Natural killer cell (primary cell): ENCODE results near the gene DHRS1. TPM values are rescaled to one million over a fixed set of nuclear protein-coding genes. Genes with fewer than 3 reads are reported as not detected.
A peak's percentile ranks its signal among the peaks of the same experiment; 100 is the strongest.

Experiments
- ATAC-seq, 3 donors: fragments of 150-1000 bp in 2 of 3; fragments of 200-7000 bp in 1 of 3; cut with Tn5 transposase; 1 replicate in 1 of 3; 2 replicates in 2 of 3; pipeline ENCODE4 v1.10.0; 2021; ENCODE audit warnings: mild to moderate bottlenecking in 2 of 3, moderate library complexity in 2 of 3
- DNase-seq, 2 donors: peaks; one replicate each; pipeline versions ENCODE4 v3.0.0 to v3.0.0-alpha.2; 2013 to 2021; ENCODE audit warnings: mixed read lengths in 1 of 2
- H3K27ac ChIP-seq: one replicate; pipeline ENCODE4 v1.5.1; 2013; ENCODE audit warnings: mild to moderate bottlenecking, low read length
- H3K27me3 ChIP-seq: one replicate; pipeline ENCODE4 v1.6.1; 2013; ENCODE audit warnings: low read length; ENCODE audit not compliant: control insufficient read depth, insufficient read depth
- H3K36me3 ChIP-seq: one replicate; pipeline ENCODE4 v1.6.1; 2013; ENCODE audit warnings: low read length; ENCODE audit not compliant: control insufficient read depth, insufficient read depth
- H3K4me1 ChIP-seq: one replicate; pipeline ENCODE4 v1.6.1; 2013; ENCODE audit warnings: low read length; ENCODE audit not compliant: control insufficient read depth, insufficient read depth
- H3K4me3 ChIP-seq: one replicate; pipeline ENCODE4 v1.5.1; 2013; ENCODE audit warnings: low read length
- H3K9me3 ChIP-seq: one replicate; pipeline ENCODE4 v1.6.1; 2013; ENCODE audit warnings: low read length; ENCODE audit not compliant: control insufficient read depth, insufficient read depth
- H3K27ac Mint-ChIP-seq, 2 donors: one replicate each; pipeline ENCODE4 v1.8.0; 2022; ENCODE audit warnings: mild to moderate bottlenecking in 2 of 2, mixed read lengths in 2 of 2, moderate library complexity in 1 of 2
- H3K27me3 Mint-ChIP-seq, 2 donors: one replicate each; pipeline ENCODE4 v1.8.0; 2022; ENCODE audit warnings: low read depth in 2 of 2, mixed read lengths in 2 of 2
- H3K36me3 Mint-ChIP-seq: one replicate; pipeline ENCODE4 v1.8.0; 2022; ENCODE audit warnings: mixed read lengths
- H3K4me1 Mint-ChIP-seq, 2 donors: one replicate each; pipeline ENCODE4 v1.8.0; 2022; ENCODE audit warnings: mixed read lengths in 2 of 2
- H3K4me3 Mint-ChIP-seq: one replicate; pipeline ENCODE4 v1.8.0; 2022; ENCODE audit warnings: mild to moderate bottlenecking, moderate library complexity, mixed read lengths
- H3K9me3 Mint-ChIP-seq, 2 donors: one replicate each; pipeline ENCODE4 v1.8.0; 2022; ENCODE audit warnings: mixed read lengths in 2 of 2
- CTCF ChIP-seq: fragments of 200-600 bp; IDR thresholded peaks from one replicate; pipeline ENCODE4 v1.8.0; 2022; ENCODE audit warnings: antibody characterized with exemption
- WGBS: methylation state at CpG from one replicate; pipeline ENCODE4 v1.1.7; 2013; ENCODE audit warnings: missing lambda C conversion rate; ENCODE audit not compliant: insufficient coverage; 5-methylcytosine and 5-hydroxymethylcytosine counted together
- intact Hi-C: fragments of 100-400 bp; cut with micrococcal nuclease; formaldehyde crosslinking; loops from one replicate; pipeline ENCODE4 v1.14.2; 2022
- total RNA-seq, 4 donors: library from RNA; stranded (reverse); fragments of 120-200 nt in 1 of 4; gene quantifications; one replicate each; pipeline versions ENCODE4 v1.2.3 to v1.2.4, GENCODE V29; 2013 to 2022

DHRS1 gene
- total RNA-seq, 3 donors from 2014 or later (not counting 1 experiment from before 2014, with no cell fraction given): 39.8 to 59.0 (median 43.3) TPM

DNA sequence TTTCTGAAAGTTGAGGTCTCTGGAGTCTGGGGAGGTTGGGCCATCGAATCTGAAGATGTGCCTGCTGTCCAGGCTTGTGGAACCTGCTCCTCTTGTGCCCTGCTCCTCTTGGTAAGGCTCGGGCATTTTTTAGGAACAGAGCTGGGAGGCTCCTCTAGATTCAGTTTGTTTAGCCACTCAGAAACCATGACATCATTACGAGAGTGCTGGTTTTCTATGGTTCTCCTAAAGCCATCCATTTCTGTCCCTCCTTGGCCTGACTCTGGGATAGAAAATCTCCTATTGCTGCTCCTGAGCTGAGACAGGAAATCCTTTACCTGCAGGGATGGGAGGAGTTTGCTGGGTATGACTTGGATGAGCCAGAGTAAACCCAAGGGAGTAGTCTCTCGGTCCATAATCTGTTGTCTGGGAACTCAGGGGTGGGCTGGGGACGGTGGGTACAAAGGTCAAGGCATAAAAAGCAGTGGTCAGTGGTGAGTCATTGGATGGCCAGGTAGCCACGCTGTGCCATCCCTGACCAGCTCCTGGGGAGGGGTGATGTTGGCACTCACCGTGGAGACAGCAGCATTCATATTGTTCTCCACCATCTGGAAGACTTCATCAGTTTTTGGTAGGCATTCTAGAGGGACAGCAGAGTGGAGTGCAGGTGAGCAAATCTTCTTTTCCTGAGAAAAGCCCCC lies 37.7 kb upstream of the DHRS1 start:
- intact Hi-C loops: loop anchor here (10.0 kb wide), 1 partner anchor 818 kb away; no protein-coding TSS in a partner anchor
- H3K4me1 Mint-ChIP-seq: peaks cover 49 to 63% of the 10 kb centered on the region in 2 donors
- no peaks in the 10 kb centered on the region for H3K9me3 Mint-ChIP-seq

GRCh38 chr14:24335461-24336171 lies 36.0 kb upstream of the DHRS1 start:
- ATAC-seq (no peak), DNase-seq (no peak)
- Mint-ChIP-seq H3K27me3 (peaks cover 14 to 16% of the 10 kb centered on the region in 2 donors), H3K4me3 (peak overlapping the region; percentile 61), H3K36me3 (peaks cover 9% of the 10 kb centered on the region), H3K4me1 (peaks cover 66 to 79% of the 10 kb centered on the region in 2 donors), H3K9me3 (no peaks in the 10 kb centered on the region), H3K27ac (no peak overlapping the region)
- no peak for TF ChIP-seq CTCF
- 77% methylated on average over 12 of the region's 12 CpGs for WGBS
- Histone ChIP-seq H3K27ac (no peak overlapping the region), H3K4me3 (no peak overlapping the region), H3K27me3 (peaks cover 15% of the 10 kb centered on the region), H3K36me3 (peaks cover 18% of the 10 kb centered on the region), H3K4me1 (peaks cover 71% of the 10 kb centered on the region), H3K9me3 (no peaks in the 10 kb centered on the region)
- intact Hi-C loops: loop anchor here (10.0 kb wide), 1 partner anchor 819 kb away; no protein-coding TSS in a partner anchor

More for the DNA sequence above, 37.7 kb upstream of the DHRS1 start:
- Histone ChIP-seq H3K4me3 (no peak overlapping the region), H3K9me3 (no peaks in the 10 kb centered on the region), H3K4me1 (peaks cover 54% of the 10 kb centered on the region), H3K27ac (no peak overlapping the region), H3K27me3 (peaks cover 15% of the 10 kb centered on the region), H3K36me3 (peaks cover 18% of the 10 kb centered on the region)
- 94% methylated on average over 7 of the region's 7 CpGs for WGBS
- Mint-ChIP-seq H3K36me3 (peaks cover 9% of the 10 kb centered on the region), H3K27me3 (peaks cover 11 to 13% of the 10 kb centered on the region in 2 donors), H3K4me3 (no peak overlapping the region), H3K27ac (no peak overlapping the region)
- no peak for TF ChIP-seq CTCF
- DNase-seq (no peak), ATAC-seq (no peak)

DNA sequence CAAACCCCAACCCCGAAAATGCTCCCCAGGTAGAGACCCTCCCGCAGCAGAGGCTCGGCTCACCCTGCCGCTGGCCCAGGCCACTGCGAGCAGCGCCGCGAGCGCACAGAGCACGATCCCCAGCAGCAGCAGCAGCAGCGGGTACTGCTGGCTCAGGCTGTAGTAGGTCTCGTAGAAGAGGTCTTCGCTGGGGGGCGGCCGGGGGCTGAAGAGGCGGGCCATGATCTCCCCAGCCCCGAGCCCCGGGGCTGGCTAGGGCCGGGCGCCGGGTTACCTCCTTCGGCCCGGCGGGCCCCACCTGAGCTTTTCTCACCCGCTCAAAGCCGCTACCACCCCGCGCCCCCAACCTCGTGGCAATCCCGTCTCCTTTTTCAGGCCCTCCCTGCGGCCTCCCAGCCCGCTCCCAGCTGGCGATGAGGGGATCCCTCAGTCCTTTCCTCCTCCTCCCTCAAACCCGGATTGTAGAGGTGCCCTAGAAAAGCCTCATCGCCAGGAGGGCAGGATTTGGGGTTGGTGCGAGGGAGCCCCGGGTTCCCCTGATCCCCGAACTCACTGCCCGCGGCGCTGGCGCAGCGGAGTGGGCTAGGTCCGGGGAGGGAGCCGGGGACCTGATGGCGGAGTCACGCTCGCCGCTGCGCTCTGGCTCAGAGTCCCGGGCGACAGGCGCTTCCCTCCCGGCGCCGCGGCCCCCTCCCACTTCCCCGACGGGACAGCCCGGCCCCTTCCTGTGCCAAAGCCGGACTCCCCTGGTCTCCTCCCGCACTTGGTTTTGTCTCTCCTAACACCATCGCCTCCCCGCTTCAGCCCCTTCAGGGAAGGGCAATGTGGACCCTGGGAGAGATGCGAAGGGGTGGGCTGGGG lies 35.1 kb upstream of the DHRS1 start, which contains the start of gene ADCY4:
ADCY4 (minus strand) TSS at position 641 of the 861 bp plus-strand sequence; CDS start at position 222, 419 bp downstream.
- 6% methylated on average over 65 of the region's 65 CpGs for WGBS
- DNase-seq (peak in 1 of 2 donors; percentile 60), ATAC-seq (no peak)
- intact Hi-C loops: loop anchor here (5.0 to 10.0 kb wide), 3 partner anchors 33 to 820 kb away; partner anchors contain the start of gene NFATC4
- Histone ChIP-seq H3K27me3 (peaks cover 15% of the 10 kb centered on the region), H3K9me3 (no peaks in the 10 kb centered on the region), H3K36me3 (peaks cover 18% of the 10 kb centered on the region), H3K27ac (no peak within 1 kb of the TSS), H3K4me3 (no peak within 1 kb of the TSS), H3K4me1 (peaks cover 76% of the 10 kb centered on the region)
- H3K27ac Mint-ChIP-seq: peak within 1 kb of the TSS in 1 of 2 donors; percentile 33
- H3K36me3 Mint-ChIP-seq: peaks cover 9% of the 10 kb centered on the region
- peak within 1 kb of the TSS; percentile 47 for H3K4me3 Mint-ChIP-seq
- H3K4me1 Mint-ChIP-seq: peaks cover 70 to 83% of the 10 kb centered on the region in 2 donors
- H3K9me3 Mint-ChIP-seq: no peaks in the 10 kb centered on the region
- TF ChIP-seq CTCF: no peak
- peaks cover 14 to 16% of the 10 kb centered on the region in 2 donors for H3K27me3 Mint-ChIP-seq
